ENCODE data around the gene KITLG.
"Not testable (repeated sequence)": the region's sequence is repeated elsewhere in the genome, so short reads cannot be mapped to it uniquely, and the experiment has no call there.

Gene KITLG

DNA sequence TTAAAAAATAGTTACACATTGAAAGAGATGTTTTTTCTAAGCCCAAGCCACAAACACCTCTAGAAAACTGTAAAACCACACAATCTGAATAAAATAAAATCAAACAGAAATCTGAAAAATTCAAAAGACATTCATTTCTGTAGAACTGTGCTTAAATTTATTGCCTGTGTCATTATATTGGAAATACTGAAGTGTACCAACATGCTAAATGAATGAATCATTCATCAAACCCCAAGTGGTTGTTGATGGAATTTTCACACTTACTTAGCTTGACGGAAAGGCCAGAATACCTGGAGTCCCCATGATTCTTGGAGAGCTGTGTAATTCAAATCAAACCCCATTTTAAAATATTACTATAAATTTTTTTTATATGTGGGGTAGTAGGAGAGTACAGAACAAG is 2.7 kb downstream of the KITLG start:
- DNase-seq (ENCODE audit: low read depth in 2 of 3, low spot score in 2 of 3) = no peak

DNA sequence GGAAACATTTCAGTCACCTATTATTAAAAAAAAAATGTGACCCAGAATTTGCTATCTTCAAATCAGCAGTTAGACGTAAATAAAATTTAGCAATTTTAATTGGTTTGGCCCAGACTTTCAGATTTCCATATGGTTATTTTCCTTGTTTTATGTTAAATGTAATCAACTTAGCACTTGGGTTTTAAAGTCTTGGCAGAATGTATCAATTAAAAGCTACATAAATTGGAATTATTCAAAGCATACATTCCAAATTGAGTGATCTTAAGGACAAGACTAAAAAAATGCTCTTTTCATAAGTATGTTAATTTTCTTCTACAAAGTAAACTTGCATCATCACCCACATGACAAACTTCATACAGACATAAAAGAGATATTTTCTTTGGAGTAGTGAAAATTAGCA is 3.4 kb downstream of the KITLG start:
- no peak for DNase-seq (ENCODE audit: low read depth in 2 of 3, low spot score in 2 of 3)

DNA sequence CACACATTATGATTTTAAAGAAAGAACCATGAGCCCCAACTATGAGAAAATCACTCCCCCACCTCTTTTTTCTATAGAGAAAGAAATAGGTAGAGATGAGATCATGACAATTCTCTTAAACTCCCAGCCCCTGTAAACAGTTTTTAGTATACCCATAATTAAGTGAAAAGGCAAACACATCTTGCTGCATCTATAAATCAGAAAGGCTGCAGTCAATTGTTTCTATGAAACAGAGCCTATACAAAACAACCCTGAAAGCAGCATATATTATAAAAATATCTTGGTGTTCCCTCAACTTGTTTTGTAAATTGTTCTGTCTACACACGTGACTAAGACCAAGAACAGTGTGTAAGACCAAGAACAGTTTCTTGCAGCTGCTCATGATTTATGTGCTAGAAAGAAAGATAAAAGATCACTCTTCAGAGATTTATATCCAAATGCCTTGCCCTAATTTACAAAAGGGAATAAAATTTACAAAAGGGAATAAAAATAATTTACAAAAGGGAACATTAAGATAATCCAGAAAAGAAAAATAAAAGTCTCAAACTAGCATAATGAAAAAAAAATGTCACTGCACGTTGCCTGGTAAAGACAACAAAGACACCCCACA is 4.8 kb downstream of the KITLG start:
- DNase-seq (ENCODE audit: low read depth in 2 of 3, low spot score in 2 of 3) = no peak

DNA sequence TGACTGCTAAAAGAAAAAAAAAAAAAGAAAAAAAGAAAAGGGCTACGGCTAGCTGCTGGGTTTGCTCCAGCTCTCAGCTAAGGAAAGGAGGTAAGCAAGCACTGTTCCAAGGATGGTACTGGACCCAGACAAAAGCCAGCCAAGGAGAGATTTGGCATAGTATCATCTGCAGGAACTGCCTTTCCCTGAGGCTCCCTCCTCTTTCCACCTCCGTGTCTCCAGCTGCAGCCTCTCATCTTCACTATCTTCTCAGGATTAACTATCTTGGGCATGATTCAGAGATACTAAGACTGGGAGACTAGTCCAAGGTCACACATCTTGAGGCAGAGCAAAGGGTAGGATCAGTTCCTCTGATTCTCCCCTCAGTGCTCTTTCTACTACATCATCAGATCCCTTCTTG is 6.0 kb downstream of the KITLG start:
- no peak for DNase-seq (ENCODE audit: low read depth in 2 of 3, low spot score in 2 of 3)

DNA sequence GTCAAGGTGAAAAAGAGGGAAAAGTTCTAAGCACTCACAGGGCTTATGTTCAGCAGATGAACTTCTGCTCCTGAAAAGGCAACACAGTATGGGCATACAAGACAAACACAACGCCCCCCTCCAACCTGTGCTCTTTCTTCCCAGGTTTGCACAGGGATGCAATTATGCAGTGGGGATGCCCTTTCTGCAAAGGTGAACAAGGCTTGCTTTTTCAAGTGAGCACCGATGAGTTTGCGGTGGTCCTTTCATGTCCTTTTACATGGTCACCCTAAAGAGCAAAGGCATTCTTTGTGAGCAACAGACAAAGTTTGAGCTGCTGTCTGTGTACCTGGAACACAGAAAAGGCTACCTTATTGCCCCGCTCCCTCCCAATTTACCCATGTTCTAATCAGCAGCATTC is 6.7 kb downstream of the KITLG start:
- no peak for DNase-seq (ENCODE audit: low read depth in 2 of 3, low spot score in 2 of 3)

DNA sequence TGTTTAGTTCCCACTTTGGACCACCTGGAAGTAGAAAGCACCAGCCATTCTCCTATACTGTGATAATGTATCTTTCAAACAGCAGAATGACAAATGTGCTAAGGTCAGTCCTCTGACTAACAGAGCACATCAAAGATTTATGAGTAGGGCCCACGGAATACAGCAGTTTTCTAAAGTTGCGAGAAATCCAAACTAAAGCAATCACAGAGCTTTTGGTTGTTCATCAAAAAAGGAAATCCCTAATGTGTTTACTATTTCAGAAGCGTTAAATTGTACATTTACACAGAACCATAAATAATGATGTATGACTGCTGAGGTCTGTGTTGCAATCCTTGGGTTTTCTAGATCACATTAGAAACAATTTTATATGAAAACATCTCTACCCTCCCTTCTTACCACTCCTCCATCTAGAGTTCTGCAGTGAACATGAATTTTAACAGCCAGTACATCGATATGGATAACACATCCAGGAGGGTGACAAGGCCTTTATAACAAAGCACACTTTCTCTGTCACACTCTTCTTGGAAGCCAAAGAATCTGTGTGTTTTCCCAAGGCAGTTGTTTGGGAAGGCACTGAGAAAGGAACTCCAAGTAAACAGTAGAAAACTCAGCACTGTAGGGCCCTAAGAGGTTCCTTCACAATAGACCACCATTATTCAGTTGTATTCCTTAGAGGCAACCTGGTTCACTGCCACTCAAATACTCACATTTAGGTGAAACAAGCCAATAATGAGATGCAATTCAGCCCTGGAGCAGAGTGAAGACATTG is 7.3 kb downstream of the KITLG start:
- no peak for DNase-seq (ENCODE audit: low read depth in 2 of 3, low spot score in 2 of 3)

DNA sequence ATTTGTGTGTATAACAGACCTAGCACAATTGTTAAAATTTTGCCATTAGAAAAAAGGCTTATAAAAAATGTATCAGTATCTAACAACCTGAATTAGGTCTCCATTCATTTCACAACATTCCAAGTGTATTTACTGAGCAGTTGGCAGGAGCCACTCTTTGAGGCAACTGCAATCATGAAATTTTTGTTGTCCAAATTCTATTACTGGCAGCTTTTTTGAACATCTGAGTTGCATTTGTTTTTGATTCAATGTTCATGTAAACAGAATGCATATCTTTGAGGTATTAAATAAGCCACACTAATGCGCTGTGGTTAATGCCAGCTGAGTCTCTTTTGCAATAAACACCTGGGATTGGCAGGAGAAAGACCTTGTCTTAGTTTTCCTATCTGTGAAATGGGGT is 8.7 kb downstream of the KITLG start:
- no peak for DNase-seq (ENCODE audit: low read depth in 2 of 3, low spot score in 2 of 3)

DNA sequence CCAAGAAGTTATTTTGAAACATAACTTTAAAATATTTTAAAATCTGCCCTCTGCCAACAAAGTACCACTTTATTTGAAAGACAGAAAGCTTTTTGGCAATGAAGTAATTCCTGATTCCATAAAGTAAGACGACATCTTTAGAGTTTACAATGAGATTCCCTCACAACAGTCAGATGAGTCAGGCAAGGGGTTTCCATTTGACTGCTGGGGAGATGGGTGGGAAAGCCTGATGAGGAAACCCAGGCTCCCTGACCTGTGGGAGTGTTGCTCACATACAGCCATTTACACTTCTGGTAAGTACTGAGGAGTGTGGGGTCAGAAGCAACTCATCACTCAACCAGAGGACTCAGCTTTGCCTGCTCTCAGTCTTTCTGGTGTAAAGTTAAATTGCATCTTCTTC is 10.2 kb downstream of the KITLG start:
- no peak for DNase-seq (ENCODE audit: low read depth in 2 of 3, low spot score in 2 of 3)

DNA sequence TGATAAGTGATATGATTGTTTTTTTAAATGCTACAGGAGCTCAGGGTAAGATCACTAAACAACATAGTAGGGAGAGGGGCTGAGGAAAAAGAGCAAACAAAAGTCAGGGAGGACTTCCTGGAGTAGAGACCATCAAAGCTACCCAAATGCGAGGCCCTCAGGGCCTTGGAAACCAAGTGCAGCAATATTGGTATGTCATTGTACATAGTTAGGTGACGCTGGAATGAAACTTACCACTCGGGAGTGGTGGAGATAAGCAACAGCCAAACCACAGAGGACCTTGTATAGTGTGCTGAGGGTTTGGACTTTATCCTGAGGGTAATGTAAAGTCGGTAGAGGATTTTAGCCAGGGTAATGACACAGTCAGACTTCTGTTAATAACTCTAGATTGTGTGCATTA is 13.8 kb downstream of the KITLG start:
- no peak for DNase-seq (ENCODE audit: low read depth in 2 of 3, low spot score in 2 of 3)

DNA sequence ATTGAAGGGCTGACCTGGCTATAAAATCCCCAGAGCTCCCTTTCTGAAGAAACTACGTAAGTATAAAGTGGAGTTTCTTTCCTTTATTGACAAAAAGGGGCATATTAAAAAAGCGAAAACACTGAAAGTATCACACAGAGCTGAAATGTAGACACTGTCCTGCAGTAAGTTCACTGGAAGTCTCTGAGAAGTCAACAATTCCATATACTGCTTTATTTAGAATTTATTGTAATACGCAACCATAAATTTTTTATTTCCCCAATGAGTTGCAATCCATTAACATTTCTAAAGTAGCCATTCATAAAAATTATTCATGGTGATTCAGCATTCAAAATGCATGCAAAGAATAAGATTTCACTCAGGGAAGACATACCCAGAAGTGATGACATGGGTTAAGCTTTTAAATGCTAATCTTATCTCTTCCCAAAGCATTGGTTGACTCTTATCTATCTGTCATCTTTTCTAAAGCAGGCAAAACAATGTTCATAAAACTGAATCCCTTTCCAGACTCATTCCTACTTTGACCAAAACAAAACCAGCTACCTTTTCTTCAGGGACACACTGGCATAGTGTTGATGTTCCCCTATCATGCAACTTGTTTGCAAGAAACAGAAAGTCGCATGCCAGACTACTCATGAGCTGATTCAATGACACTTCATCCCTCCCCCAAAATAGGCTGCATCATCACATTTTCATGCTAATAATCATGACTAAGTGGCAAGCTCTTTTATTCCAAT is 17.3 kb downstream of the KITLG start:
- no peak for DNase-seq (ENCODE audit: low read depth in 2 of 3, low spot score in 2 of 3)

DNA sequence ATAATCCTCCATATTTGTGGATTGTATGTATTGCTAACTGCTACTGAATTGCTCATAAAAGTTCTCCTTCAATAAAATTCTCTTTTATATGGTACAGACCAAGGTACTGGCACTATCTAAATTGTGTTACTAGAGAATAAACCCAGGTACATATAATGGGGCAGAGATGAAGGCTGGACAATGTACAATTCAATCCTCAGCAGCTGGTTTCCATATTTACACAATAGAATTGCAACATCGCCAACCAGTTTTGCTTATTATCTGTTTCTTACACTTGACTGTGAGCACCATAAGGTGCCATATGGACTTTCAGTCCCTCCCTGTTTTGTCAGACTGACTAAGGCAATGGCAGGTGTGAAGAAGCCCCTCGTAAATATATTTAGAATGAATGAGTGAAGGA is 18.1 kb downstream of the KITLG start:
- DNase-seq (ENCODE audit: low read depth in 2 of 3, low spot score in 2 of 3) = no peak

DNA sequence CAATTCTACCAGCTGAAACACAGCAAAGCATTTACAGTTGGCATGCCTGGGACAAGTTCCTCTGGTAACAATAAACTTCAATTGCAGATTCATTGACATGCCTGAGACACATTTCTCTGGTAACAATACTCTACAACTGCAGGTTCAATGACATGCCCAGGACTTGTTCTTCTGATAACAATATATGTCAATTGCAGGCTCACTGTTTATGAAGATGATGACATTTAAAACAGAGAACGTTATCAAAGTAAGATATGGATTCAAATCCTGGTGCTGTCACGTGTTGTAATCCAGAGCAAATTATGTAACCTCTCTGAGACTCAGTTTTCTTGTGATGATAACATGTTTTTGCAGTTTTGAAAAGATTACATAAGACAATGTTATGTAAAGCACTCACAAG is 20.5 kb downstream of the KITLG start:
- no peak for DNase-seq (ENCODE audit: low read depth in 2 of 3, low spot score in 2 of 3)

DNA sequence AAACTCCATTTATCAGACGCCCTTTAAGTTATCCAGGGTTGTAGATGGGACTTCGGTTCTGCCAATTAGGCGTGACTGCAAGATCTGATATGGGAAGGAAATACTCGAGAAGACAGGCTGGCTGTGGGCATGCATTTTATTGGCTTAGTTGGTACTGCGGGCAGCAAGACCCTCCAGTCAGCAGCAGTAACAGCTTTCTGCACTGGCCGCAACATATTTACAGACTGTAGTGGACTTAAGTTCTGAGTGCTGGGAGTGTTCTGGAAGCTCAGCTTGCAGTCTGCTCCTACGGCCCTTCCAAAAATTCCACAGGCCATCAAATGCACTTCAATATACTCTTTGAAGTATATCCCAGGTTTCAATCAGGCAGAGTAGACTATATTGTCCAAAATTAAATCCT is 21.1 kb downstream of the KITLG start:
- DNase-seq (ENCODE audit: low read depth in 2 of 3, low spot score in 2 of 3) = no peak

DNA sequence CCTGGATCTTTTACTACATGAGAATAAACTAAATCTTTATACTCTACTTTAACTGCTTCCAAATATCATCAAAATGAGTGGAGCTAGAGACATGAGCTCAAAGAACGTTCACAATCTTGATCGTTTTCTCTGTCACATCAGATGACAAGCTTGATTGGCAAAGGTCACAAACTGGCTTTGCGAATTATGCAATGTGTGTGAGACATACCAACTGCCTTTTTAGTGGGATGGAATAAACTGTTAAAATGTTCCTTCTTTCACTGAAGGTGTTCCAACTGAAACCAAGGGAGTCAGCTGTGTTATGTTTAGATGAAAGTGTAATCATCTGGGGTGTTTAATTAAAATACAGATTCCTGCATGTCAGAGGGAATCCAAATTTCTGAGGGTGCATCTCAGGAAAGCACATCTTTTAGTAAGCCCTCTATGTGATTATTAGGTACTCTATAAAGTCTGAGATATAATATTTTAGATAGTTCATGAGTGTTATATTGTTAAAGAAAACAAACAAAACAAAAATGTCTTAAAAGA is 21.9 kb downstream of the KITLG start:
- DNase-seq (ENCODE audit: low read depth in 2 of 3, low spot score in 2 of 3) = no peak

DNA sequence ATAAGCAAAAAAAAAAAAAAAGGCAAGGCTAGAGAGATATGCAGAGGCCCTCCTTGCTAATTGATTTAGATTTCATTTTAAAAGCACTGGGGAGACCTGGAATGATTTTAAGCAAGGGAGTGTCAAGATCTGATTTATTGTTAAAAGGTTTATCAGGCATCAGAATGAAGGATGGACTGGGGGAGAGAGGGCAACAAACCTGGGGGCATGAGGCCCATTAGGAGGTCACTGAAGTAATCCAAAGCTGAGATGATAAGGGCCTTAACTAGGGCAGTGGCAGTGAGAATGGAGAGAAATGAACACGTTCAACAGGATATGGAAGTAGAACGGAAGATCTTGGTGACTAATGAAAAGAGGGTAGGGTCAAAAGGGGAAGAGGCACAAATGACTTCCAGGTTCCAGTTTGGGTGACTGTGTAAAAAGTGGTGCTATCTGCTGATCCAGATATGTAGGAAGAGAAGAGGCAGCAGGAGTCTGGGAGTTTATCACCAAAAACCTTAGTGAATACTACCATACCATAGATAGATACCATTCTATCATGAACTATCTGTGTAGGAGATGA is 24.0 kb downstream of the KITLG start:
- no peak for DNase-seq (ENCODE audit: low read depth in 2 of 3, low spot score in 2 of 3)

DNA sequence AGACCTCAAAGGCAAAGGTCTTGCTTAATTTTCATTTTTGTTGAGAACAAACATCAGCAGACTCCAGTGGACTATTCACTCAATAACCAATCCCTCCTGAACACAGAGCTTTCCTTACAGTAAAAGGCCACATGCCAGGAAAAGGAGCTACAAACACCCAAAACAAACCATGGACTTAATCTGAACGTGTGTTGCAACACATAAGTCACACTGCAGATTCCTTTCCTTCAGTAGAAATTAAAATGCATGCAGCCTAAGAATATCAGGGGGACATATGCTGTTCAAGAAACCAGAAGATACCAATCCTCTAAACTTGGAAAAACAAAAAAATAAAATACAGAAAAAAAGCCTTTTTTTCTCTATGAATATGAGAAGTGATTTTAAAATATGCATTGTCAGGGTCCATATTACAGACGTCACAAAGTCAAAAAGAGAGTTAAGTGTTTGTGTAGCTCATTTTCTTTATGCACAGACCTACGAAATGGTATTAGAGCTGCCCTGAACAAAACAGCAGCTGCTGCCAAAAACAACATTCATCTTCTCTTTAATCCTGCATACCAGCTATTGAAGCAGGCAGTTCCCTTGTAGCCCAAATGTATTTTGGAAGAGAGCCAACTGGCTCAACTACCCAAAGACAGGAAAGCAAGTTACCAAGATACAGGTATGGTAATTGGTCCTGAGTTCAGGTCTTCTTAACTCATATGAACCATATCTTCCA is 26.2 kb downstream of the KITLG start:
- no peak for DNase-seq (ENCODE audit: low read depth in 2 of 3, low spot score in 2 of 3)

DNA sequence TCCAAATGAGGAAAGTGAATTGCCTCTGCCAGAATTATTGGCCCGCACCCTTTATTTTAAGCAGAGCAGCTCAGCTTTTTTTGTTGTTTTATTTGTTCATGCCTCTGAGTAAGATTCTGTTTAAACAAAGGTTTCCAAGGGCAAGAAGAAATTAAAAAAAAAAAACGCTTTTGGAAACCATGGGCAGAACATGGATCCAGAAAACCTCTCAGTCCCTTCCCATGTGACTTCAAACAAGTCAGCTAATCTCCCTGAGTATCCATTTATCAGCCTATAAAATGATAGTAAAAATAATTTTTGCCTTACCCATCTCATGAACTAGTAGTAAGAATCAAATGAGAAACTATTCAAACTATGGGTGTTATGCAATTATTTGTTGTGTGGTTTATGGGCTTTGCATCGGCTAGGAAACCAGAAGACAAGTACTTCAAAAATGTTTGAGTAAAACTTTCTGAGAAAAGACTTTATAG is 27.6 kb downstream of the KITLG start:
- DNase-seq (ENCODE audit: low read depth in 2 of 3, low spot score in 2 of 3) = no peak

DNA sequence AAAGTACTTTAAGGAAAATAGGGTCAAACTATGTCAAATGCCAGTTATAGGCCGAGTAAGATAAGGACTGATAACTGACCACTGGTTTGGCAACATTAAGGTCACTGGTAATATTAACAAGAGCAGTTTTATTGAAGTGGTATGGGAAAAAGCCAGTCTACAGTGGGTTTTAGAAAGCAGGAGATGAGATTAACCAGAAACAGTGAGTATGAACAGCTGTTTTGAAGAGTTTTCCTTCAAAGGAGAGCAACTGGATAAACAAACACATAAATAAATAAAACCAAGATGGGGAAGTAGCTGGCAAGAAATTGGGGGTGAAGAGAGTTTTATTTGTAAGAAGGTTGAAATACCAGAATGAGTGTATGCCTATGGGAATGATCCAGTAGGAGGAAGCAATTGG is 30.3 kb downstream of the KITLG start:
- no peak for DNase-seq (ENCODE audit: low read depth in 2 of 3, low spot score in 2 of 3)

DNA sequence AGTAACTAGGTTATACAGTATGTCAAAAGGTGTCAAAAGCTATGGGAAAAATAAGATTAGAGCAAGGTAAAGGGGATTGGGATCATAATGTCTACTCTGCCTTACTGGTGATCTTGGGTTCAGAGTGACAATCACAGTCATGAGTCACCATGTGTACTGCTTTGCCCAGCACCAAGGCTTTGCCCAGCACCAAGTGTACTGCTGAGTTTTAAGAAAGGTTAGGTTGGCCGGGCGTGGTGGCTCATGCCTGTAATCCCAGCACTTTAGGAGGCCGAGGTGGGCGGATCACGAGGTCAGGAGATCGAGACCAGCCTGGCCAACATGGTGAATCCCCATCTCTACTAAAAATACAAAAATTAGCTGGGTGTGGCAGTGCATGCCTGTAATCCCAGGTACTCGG is 32.3 kb downstream of the KITLG start:
- DNase-seq (ENCODE audit: low read depth in 2 of 3, low spot score in 2 of 3) = not testable (repeated sequence)

DNA sequence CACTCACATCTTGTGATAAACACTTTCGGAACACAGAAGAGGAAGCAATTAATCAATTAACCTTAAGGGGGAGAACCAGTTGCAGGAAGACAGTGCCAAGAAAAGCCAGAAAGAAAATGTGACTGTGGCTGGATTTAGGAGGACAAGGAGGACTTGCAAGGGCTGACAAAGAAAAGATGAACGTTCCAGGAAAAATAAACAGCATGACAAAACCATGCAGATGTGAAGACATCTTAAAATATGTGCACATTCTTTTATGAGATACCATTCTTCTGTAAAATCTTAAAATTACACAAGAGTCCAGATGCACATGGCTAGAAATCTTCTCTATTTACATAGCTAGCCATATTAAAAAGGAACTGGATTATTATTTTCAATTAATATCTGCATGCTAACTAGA is 33.4 kb downstream of the KITLG start:
- DNase-seq (ENCODE audit: low read depth in 2 of 3, low spot score in 2 of 3) = no peak

DNA sequence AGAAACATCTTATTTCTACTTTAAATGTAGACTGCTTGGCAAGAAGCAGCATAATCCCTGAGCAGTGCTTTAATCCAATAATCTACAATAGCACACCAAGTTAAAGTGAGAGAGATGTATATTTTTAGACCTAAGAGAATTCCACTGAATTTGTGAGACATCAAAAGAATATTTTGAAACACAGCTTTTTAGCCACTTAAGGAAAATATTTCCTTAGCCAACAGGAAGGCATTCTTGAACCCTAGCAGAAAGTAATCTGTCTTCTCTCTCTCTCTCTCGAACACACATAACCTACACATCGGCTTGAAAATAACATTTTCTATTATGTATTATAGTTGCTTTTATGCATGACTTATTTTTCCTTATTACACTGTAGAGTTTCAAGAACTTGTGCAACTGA is 34.0 kb downstream of the KITLG start:
- DNase-seq (ENCODE audit: low read depth in 2 of 3, low spot score in 2 of 3) = no peak
